DOHH2 (cell line): ENCODE measurements around the gene MYCBP2.

Experiments used
- CTCF ChIP-seq: fragments of 200-600 bp; sonication (generic); IDR thresholded peaks from one replicate; pipeline ENCODE4 v1.5.1; 2014; ENCODE audit warnings: antibody characterized with exemption, mild to moderate bottlenecking, low read depth, low read length; ENCODE audit not compliant: poor library complexity, severe bottlenecking
- EZH2phosphoT487 ChIP-seq: fragments of 200-600 bp; sonication (generic); IDR thresholded peaks from 2 replicates; pipeline ENCODE4 v1.6.1; 2017; ENCODE audit warnings: borderline replicate concordance, mild to moderate bottlenecking, antibody characterized with exemption, low read length, moderate library complexity, mixed read lengths

- no peak for TF ChIP-seq CTCF
- TF ChIP-seq EZH2phosphoT487: no peak
These were observed 10.3 kb upstream of the MYCBP2 start for GRCh38 chr13:77337159-77337558.
